GM23338 (cell line): ENCODE measurements around the gene ELAVL2.

Source experiments
- CREB1 ChIP-seq: fragments of 250-450 bp; sonication (Bioruptor Pico); IDR thresholded peaks from 2 replicates; pipeline ENCODE4 v1.5.0; 2020; ENCODE audit warnings: low read depth, mild to moderate bottlenecking, moderate library complexity
- CTCF ChIP-seq, 2 experiments: fragments of 200-600 bp in 1 of 2; sonication (generic) in 1 of 2; conservative IDR thresholded peaks; 2 replicates each; pipeline versions ENCODE4 v1.5.1 to v1.6.1; 2016 to 2017; ENCODE audit warnings: antibody characterized with exemption in 2 of 2, low read depth in 2 of 2, mild to moderate bottlenecking in 2 of 2, moderate library complexity in 1 of 2
- EZH2 ChIP-seq: fragments of 200-600 bp; sonication (generic); IDR thresholded peaks from one replicate; pipeline ENCODE4 v1.8.0; 2017; ENCODE audit warnings: antibody characterized with exemption, mild to moderate bottlenecking, low read depth; ENCODE audit not compliant: unreplicated experiment
- POLR2AphosphoS5 ChIP-seq: IDR thresholded peaks from 2 replicates; pipeline ENCODE4 v1.6.1; 2016; ENCODE audit warnings: antibody characterized with exemption, low read depth

DNA sequence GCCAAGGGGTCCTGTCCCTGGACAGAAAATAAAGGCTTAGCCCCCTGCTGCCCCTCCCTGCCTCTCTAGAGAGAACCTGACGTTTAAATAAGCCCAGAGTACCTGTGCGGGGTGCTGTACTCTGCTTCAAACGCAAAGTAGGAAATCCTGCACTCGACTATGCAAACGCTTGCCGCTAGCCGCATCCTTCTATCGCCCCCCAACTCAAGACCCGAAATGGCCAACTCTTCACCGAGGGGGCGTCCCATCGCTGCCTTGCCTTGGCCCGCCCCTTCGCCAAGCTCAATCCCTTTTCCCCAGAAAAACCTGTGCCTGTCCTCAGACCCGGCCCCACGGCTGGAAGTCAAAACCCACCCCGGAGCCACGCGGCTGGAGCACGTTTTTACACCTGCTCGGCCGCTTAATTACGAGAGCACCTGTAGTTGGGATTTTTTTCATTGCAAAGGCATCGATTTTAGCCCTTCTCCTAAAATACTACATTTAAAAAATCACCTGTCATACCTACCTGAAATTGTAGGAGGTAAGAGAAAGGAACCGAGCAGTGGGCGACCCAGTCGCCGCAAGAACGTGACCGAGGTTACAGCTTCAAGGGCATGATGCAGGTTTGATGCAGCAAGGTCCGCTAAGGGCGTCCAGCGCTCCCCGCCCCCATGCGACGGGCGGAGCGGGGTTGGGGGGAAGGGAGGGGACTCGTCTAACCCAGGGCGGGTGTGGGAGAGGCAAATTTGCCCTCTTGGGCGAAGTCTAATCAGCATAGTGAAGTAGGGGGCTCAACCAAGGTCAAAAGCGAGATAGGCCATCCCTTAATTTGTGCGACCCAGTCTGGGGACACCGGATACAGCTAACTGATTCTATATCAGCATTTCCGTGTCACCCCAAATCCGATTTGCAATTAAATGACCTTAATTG is 3.5 kb downstream of the ELAVL2 start:
- TF ChIP-seq EZH2 (peak; percentile 35), CTCF (conservative IDR thresholded peaks at IDR 0.05; ENCODE audit: low read depth in 2 of 2) (no peak; a peak in 1 of 4 replicates), CREB1 (CRISPR knock-in tag) (no peak), POLR2AphosphoS5 (no peak)
